Heart left ventricle (tissue), 13 donors: ENCODE measurements around the gene TLK2.

Experiments used
- CTCF ChIP-seq, 12 donors: fragments of 200-600 bp; sonication (generic) in 4 of 12; IDR thresholded peaks; one replicate each; pipeline versions ENCODE4 v1.5.0 to v1.8.0; 2018 to 2022; ENCODE audit warnings: antibody characterized with exemption in 12 of 12, mild to moderate bottlenecking in 5 of 12
- POLR2A ChIP-seq, 2 donors: fragments of 450-650 bp; IDR thresholded peaks; one replicate each; pipeline ENCODE4 v1.6.1; 2017; ENCODE audit warnings: antibody characterized with exemption in 2 of 2, mild to moderate bottlenecking in 2 of 2, moderate library complexity in 2 of 2
- donor health status: ischemic (EF 13 %, LVEDD 7.1; RV severe dilation, severe dysfunction).
- donor health status: DM: no; HTN: yes; CAD: no.
- donor health status: DM: no; HTN: no; CAD: no.
- donor health status: ischemic (EF 25% LVEDD 6.9; RV normal size, moderate dysfunction).
- donor health status: ischemic (EF 25% LVEDD 5.7; RV mildly dilated, moderate dysfunction).
- donor health status: ischemic (EF 35%, LVEDD 5.7; RV mildly dilated, moderate dysfunction).
- donor health status: nonischemic (EF 11% LVEDD 7.7; RV severe dilation, severe dysfunction).
- donor health status: DM: yes; HTN: yes; CAD: no.
- donor health status: PGD.
- donor health status: ischemic (EF 29% LVEDD 5.4; RV normal size, mild dysfunction).
- donor health status: nonischemic (EF 23%, LVEDD 6.1; RV moderate dilation, normal function).

GRCh38 chr17:62657690-62658089 lies 179.1 kb downstream of the TLK2 start:
- TF ChIP-seq CTCF (IDR thresholded peaks at IDR 0.05) (no peak), POLR2A (IDR thresholded peaks at IDR 0.05) (no peak)
